ENCODE measurements around the gene LMAN2L. TPM values are rescaled to one million over a fixed set of nuclear protein-coding genes. Genes with fewer than 3 reads are reported as not detected.

Gene LMAN2L
- total and polyA plus RNA-seq, 4 donors, result 6.4 to 15.1 (median 12.3) TPM

- Histone ChIP-seq H3K4me3 (ENCODE audit: low read depth in 1 of 3, low read length in 3 of 3) (peak within 1 kb of the TSS; percentile 61 to 93 (median 88)), H3K4me1 (ENCODE audit: control insufficient read depth in 4 of 4, insufficient read depth in 4 of 4, low read length in 3 of 4) (peaks cover 18 to 45% (median 37%) of the 10 kb centered on the region in 4 donors), H3K27me3 (ENCODE audit: control insufficient read depth in 4 of 4, insufficient read depth in 4 of 4, low read length in 3 of 4) (no peaks in the 10 kb centered on the region), H3K9ac (ENCODE audit: low read depth in 1 of 2, low read length in 2 of 2) (peak within 1 kb of the TSS; percentile 82 to 86), H3K9me3 (ENCODE audit: control insufficient read depth in 4 of 4, low read length in 3 of 4) (no peaks in the 10 kb centered on the region), H3K27ac (ENCODE audit: low read depth in 1 of 2, low read length in 2 of 2) (peak within 1 kb of the TSS; percentile 56 to 74), H3K36me3 (ENCODE audit: control insufficient read depth in 4 of 4, insufficient read depth in 3 of 4, low read depth in 1 of 4, low read length in 3 of 4) (no peaks in the 10 kb centered on the region)
- DNase-seq (ENCODE audit: low spot score), result peak; percentile 95
- no peak for TF ChIP-seq GABPA (IDR thresholded peaks at IDR 0.05 in 1 of 2, conservative IDR thresholded peaks at IDR 0.05 in 1 of 2)
- TF ChIP-seq ATF3 (IDR thresholded peaks at IDR 0.05), result no peak
- no peak for TF ChIP-seq HNF4G (IDR thresholded peaks at IDR 0.05)
- TF ChIP-seq RAD21 (IDR thresholded peaks at IDR 0.05), result peak; percentile 42 to 45
- peak in 1 of 2 donors; percentile 68 for TF ChIP-seq EGR1 (IDR thresholded peaks at IDR 0.05; ENCODE audit: low read depth in 2 of 2)
- peak; percentile 30 for TF ChIP-seq YY1 (IDR thresholded peaks at IDR 0.05)
- TF ChIP-seq SP1 (IDR thresholded peaks at IDR 0.05), result peak; percentile 59
- peak; percentile 5 for TF ChIP-seq FOXA1 (IDR thresholded peaks at IDR 0.05)
- whole genome bisulfite sequencing, result 6% methylated on average over 62 of the region's 62 CpGs
These were observed 20.4 kb upstream of the LMAN2L start, which contains the start of gene CNNM4 for GRCh38 chr2:96760036-96760985. CNNM4 (plus strand) TSS chr2:96760902; CDS start chr2:96761000, 98 bp downstream.

GRCh38 chr2:96759548-96759947, 19.7 kb upstream of the LMAN2L start:
- H3K9ac ChIP-seq (ENCODE audit: low read depth in 1 of 2, low read length in 2 of 2), result no peak overlapping the region
- H3K27me3 ChIP-seq (ENCODE audit: control insufficient read depth in 4 of 4, insufficient read depth in 4 of 4, low read length in 3 of 4), result no peaks in the 10 kb centered on the region
- H3K4me1 ChIP-seq (ENCODE audit: control insufficient read depth in 4 of 4, insufficient read depth in 4 of 4, low read length in 3 of 4), result peaks cover 18 to 45% (median 37%) of the 10 kb centered on the region in 4 donors
- no peaks in the 10 kb centered on the region for H3K9me3 ChIP-seq (ENCODE audit: control insufficient read depth in 4 of 4, low read length in 3 of 4)
- H3K36me3 ChIP-seq (ENCODE audit: control insufficient read depth in 4 of 4, insufficient read depth in 3 of 4, low read depth in 1 of 4, low read length in 3 of 4), result no peaks in the 10 kb centered on the region
- H3K4me3 ChIP-seq (ENCODE audit: low read depth in 1 of 3, low read length in 3 of 3), result no peak overlapping the region
- 91% methylated on average over 4 of the region's 4 CpGs for WGBS
- no peak for DNase-seq (ENCODE audit: low spot score)
- TF ChIP-seq FOXA1 (IDR thresholded peaks at IDR 0.05) (no peak), NR2F2 (IDR thresholded peaks at IDR 0.05) (no peak), YY1 (IDR thresholded peaks at IDR 0.05) (no peak), GABPA (IDR thresholded peaks at IDR 0.05 in 1 of 2, conservative IDR thresholded peaks at IDR 0.05 in 1 of 2) (no peak), MAX (IDR thresholded peaks at IDR 0.05) (no peak), ATF3 (IDR thresholded peaks at IDR 0.05) (no peak)
- H3K27ac ChIP-seq (ENCODE audit: low read depth in 1 of 2, low read length in 2 of 2), result no peak overlapping the region

- Histone ChIP-seq H3K9ac (ENCODE audit: low read depth in 1 of 2, low read length in 2 of 2) (no peak overlapping the region), H3K4me3 (ENCODE audit: low read depth in 1 of 3, low read length in 3 of 3) (no peak overlapping the region), H3K27ac (ENCODE audit: low read depth in 1 of 2, low read length in 2 of 2) (no peak overlapping the region), H3K9me3 (ENCODE audit: control insufficient read depth in 4 of 4, low read length in 3 of 4) (no peaks in the 10 kb centered on the region), H3K27me3 (ENCODE audit: control insufficient read depth in 4 of 4, insufficient read depth in 4 of 4, low read length in 3 of 4) (no peaks in the 10 kb centered on the region), H3K4me1 (ENCODE audit: control insufficient read depth in 4 of 4, insufficient read depth in 4 of 4, low read length in 3 of 4) (peaks cover 14 to 40% (median 32%) of the 10 kb centered on the region in 4 donors), H3K36me3 (ENCODE audit: control insufficient read depth in 4 of 4, insufficient read depth in 3 of 4, low read depth in 1 of 4, low read length in 3 of 4) (no peaks in the 10 kb centered on the region)
- no peak for DNase-seq (ENCODE audit: low spot score)
- 92% methylated on average over 3 of the region's 3 CpGs for WGBS
- TF ChIP-seq HNF4G (IDR thresholded peaks at IDR 0.05) (no peak), CTCF (IDR thresholded peaks at IDR 0.05; ENCODE audit: low read depth, low read length, missing input control) (no peak), RXRA (IDR thresholded peaks at IDR 0.05) (no peak), FOXA2 (IDR thresholded peaks at IDR 0.05) (no peak), FOXA1 (IDR thresholded peaks at IDR 0.05) (no peak), GABPA (IDR thresholded peaks at IDR 0.05 in 1 of 2, conservative IDR thresholded peaks at IDR 0.05 in 1 of 2) (no peak), NR2F2 (IDR thresholded peaks at IDR 0.05) (no peak), EGR1 (IDR thresholded peaks at IDR 0.05; ENCODE audit: low read depth in 2 of 2) (no peak), YY1 (IDR thresholded peaks at IDR 0.05) (no peak), HNF4A (conservative IDR thresholded peaks at IDR 0.05) (no peak), TAF1 (conservative IDR thresholded peaks at IDR 0.05) (no peak), RAD21 (IDR thresholded peaks at IDR 0.05) (no peak), JUND (IDR thresholded peaks at IDR 0.05) (no peak), SP1 (IDR thresholded peaks at IDR 0.05) (no peak), MAX (IDR thresholded peaks at IDR 0.05) (no peak), REST (IDR thresholded peaks at IDR 0.05) (no peak), ATF3 (IDR thresholded peaks at IDR 0.05) (no peak)
These were observed 19.1 kb upstream of the LMAN2L start for GRCh38 chr2:96758987-96759386.
